Glomerular visceral epithelial cell (primary cell): ENCODE data around the gene INKA2.

ENCODE experiments used
- DNase-seq: peaks from one replicate; pipeline ENCODE4 v3.0.0-alpha.2; 2016; ENCODE audit errors: extremely low spot score

The INKA2 gene

GRCh38 chr1:111739194-111739924, at the start of gene INKA2:
TSS of gene INKA2 (minus strand) at chr1:111739395. CDS start at chr1:111739242, 153 bp downstream.
- DNase-seq = peak; percentile 87

GRCh38 chr1:111786669-111787207, 47.5 kb upstream of the INKA2 start:
- no peak for DNase-seq

GRCh38 chr1:111784273-111784901, 45.2 kb upstream of the INKA2 start:
- DNase-seq = no peak

GRCh38 chr1:111779546-111779945, 40.4 kb upstream of the INKA2 start:
- no peak for DNase-seq

- DNase-seq = no peak
These were observed 39.4 kb upstream of the INKA2 start for GRCh38 chr1:111778541-111779051.

- DNase-seq = no peak
These were observed 38.9 kb upstream of the INKA2 start for GRCh38 chr1:111778066-111778465.

GRCh38 chr1:111777301-111777700, 38.1 kb upstream of the INKA2 start:
- no peak for DNase-seq

GRCh38 chr1:111776861-111777260, 37.7 kb upstream of the INKA2 start:
- DNase-seq = no peak

GRCh38 chr1:111776391-111776790, 37.2 kb upstream of the INKA2 start:
- no peak for DNase-seq

GRCh38 chr1:111775966-111776365, 36.8 kb upstream of the INKA2 start:
- no peak for DNase-seq

- DNase-seq = no peak
These were observed 31.7 kb upstream of the INKA2 start for GRCh38 chr1:111770916-111771315.

GRCh38 chr1:111769517-111770146, 30.4 kb upstream of the INKA2 start:
- peak; percentile 71 for DNase-seq

GRCh38 chr1:111768625-111769024, 29.4 kb upstream of the INKA2 start:
- DNase-seq = no peak

GRCh38 chr1:111768023-111768422, 28.8 kb upstream of the INKA2 start:
- DNase-seq = no peak

- DNase-seq = no peak
These were observed 23.1 kb upstream of the INKA2 start for GRCh38 chr1:111762332-111762731.

- DNase-seq = no peak
These were observed 22.5 kb upstream of the INKA2 start for GRCh38 chr1:111761717-111762116.

GRCh38 chr1:111758373-111758772, 19.2 kb upstream of the INKA2 start:
- no peak for DNase-seq

GRCh38 chr1:111756124-111756513, 16.9 kb upstream of the INKA2 start:
- DNase-seq = no peak

GRCh38 chr1:111755331-111756123, 16.3 kb upstream of the INKA2 start, which contains the start of gene DDX20:
TSS of gene DDX20 (plus strand) at chr1:111755901. CDS start at chr1:111755925, 24 bp downstream.
- DNase-seq = peak; percentile 95

- DNase-seq = peak; percentile 50
These were observed 15.8 kb upstream of the INKA2 start for GRCh38 chr1:111754984-111755330.

GRCh38 chr1:111751906-111752575, 12.8 kb upstream of the INKA2 start:
- DNase-seq = no peak
